NOMO-1 treated with dmso at 0.1 percent for 144 hours (cell line): ENCODE measurements around the gene SYNPO.
A peak's percentile ranks its signal among the peaks of the same experiment; 100 is the strongest.

ENCODE experiments used
- DNase-seq: peaks from one replicate; lab custom pipeline; 2025; ENCODE audit not compliant: unreplicated experiment; lab: John Stamatoyannopoulos, UW

Gene SYNPO, protein sequence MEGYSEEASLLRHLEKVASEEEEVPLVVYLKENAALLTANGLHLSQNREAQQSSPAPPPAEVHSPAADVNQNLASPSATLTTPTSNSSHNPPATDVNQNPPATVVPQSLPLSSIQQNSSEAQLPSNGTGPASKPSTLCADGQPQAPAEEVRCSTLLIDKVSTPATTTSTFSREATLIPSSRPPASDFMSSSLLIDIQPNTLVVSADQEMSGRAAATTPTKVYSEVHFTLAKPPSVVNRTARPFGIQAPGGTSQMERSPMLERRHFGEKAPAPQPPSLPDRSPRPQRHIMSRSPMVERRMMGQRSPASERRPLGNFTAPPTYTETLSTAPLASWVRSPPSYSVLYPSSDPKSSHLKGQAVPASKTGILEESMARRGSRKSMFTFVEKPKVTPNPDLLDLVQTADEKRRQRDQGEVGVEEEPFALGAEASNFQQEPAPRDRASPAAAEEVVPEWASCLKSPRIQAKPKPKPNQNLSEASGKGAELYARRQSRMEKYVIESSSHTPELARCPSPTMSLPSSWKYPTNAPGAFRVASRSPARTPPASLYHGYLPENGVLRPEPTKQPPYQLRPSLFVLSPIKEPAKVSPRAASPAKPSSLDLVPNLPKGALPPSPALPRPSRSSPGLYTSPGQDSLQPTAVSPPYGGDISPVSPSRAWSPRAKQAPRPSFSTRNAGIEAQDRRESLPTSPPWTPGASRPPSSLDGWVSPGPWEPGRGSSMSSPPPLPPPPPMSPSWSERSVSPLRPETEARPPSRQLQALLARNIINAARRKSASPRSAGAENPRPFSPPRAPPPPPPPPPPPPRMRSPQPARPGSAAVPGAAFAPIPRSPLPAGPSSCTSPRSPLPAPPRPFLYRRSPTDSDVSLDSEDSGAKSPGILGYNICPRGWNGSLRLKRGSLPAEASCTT

DNA sequence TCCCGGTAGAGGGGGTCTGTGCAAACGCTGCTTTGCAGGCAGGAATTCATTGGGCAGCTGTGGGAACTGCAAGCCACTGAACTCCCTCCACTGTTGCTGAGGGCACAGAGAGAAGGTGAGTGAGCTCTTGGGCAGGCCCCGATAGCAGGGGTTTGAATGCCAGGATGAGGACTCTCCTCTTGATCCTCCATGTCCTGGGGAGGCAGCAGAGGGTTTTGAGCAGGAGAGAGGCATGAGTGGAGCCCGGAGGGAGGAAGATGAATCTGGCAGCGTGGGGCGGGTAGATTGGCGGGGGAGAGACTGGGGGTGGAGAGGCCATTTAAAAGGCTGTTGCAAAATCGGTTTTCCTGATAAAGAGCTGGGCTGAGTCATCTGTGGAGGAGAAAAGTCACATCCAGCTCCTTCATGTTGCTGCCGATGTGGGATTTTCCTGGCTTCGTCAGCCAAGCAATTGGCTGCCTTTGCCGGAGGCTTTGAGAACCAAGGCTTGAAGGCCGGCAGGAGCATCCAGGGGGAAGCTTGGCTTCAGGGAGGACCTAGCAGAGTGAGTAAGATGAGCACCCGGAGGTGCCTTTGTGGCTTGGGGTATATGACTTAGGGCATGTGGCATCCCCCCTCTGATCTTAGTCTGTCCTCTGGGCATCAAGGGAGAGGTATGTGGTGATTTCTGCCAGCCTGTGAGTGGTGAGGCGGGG, at the start of gene SYNPO:
Gene SYNPO, plus strand, starts transcription at position 350 of the 695 bp plus-strand sequence. CDS start 7,616 bp downstream, outside the sequence.
- DNase-seq = peak; percentile 25

DNA sequence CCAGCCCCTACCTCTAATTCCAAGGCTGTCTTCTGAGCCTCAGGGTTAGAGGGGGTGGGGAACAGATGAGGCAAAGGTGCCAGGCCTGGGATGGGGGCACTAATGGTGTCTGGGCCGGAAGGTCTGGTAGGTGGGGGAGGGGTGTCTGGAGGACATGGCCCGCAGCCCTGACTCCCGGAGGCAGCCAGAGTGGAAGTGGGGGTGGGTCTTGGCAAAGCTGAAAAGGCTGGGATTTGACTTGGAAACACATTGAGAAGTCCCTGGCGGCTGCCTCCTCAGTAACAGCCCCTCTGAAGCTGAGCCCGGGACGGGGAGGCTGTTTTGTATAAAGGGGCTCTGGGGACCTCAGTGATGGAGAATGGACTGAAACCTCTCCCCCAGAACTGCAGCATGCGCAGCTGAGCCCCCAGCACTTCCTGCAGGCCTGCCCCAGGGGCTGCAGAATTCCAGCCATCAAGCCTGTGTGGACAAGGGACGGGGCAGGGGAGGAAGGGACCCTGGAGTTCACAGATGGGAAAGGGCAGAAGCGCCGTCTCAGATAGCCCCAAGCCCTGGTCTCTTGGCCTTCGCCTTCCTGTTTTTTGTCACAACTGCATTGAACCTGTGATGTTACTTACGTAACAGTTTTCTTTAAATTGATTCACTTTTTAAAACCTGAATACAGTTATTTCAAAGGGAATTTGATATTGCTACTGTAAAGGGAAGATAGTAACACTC, 49.3 kb upstream of the SYNPO start:
- DNase-seq = no peak

DNA sequence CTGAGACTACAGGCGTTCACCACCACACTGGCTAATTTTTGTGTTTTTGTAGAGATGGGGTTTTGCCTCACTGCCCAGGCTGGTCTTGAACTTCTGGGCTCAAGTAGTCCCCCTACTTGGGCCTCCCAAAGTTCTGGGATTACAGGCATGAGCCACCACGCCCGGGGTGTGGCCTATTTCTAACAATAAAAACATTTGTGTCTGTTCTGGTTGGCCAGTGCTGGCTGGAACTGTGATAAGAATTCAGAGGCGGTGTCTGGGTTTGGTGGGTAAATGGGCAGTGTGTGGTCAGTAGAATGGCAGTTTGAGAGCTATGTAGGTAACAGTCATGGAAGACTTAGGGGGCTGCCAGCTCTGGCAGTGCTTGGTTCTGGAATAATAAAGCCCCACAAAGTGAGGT, 46.9 kb upstream of the SYNPO start:
- no peak for DNase-seq

DNA sequence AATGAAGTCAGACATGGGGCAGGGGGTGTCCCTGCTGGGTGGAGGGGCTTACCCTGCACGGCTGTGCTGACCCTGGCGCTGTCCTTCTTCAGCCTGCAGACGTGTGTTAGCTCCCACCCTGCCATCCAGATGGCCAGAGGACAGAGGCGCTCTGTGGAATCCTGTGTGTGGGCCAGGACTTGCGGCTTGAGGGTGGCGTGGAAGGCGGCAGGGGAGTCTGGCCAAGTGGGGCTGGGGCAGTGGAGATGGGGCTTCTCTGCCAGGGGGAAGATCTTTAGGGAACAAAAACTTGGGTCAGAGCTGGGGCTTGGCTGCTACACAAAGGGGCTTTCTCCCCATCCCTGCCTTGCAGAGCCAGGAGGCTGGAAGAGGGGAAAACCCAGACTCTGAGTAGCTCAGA, 46.5 kb upstream of the SYNPO start:
- no peak for DNase-seq

DNA sequence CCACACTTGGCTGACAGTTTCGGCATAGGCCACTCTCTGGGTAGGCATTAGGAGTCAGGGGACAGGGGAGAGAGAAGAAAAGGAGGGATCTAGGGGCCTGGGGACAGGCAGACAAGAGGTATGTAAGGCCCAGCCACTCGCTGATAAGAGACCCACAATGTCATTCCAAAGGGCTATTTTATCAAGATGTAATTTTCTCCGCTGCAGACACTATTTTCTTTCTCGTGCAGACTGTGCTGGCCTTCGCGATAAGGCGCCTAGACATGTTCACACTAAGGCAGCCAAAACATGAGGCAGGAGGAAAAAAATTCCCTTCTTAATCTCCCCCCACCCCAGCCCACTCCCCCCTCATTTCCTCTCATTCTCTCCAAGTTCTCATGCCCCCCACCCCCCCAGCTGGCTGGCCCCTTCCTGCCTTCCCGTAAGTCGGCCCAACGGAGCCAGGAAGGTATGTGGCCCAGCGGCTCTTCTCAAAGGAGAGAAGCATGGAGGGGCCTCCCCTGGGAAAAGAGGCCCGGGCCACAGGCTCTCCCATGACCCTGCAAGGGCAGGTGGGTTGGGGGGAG, 44.9 kb upstream of the SYNPO start:
- no peak for DNase-seq

DNA sequence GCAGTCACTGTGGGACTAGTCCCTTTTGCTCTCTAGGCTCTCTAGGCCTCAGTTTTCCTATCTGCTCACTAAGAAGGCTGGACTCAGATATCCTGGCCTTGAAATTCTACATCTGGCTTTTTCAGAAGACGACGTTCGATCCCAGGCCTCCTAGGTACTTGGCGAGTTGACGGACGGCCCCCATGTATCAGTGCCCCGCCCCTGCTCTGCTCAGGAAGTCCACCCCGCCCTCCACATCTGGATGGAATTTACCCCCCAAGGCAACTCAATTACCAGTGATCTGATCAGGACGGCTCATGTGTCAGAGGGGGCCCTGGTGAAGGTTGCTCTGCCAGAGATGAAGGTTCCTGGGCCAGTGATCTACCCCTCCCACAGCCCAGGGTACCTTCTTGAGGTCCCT, 44.1 kb upstream of the SYNPO start:
- no peak for DNase-seq

DNA sequence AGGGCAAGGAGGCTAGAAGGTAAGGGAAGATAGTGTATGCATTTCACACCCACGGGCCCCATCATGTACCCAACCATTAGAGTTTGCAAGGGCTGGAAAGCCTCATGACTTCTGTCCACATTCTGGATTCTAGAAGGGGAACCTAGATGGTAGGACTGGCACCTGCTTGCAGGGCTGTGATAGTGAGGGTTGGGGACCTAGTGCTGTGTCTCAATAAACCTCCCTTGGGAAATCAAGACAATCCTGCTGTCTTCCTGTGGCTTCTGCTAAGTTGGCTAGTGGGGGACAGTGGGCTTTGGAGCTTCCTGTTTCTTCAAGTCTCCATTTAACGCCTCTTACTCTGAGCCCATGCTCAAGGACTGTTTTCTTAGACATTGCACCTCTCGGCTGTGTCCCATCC, 43.6 kb upstream of the SYNPO start:
- DNase-seq = no peak

DNA sequence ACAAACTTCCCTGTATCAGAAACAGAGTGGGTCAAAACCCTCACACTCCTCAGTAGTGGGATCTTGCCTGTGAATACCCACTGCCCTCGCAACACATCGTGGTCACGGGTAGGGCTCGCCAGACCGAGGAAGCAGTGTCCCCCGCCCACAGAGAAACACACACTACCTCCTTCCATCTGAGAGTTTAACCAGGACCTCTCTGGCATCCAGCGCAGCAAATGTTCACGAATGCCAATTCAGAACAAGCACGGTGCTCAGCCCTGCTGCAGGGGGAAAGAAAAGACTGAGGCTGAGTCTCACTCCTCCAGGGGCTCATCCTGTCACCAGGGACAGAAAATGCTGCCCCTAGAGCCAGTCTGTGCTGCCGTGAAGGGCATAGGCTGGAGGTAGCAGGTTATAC, 42.5 kb upstream of the SYNPO start:
- no peak for DNase-seq

DNA sequence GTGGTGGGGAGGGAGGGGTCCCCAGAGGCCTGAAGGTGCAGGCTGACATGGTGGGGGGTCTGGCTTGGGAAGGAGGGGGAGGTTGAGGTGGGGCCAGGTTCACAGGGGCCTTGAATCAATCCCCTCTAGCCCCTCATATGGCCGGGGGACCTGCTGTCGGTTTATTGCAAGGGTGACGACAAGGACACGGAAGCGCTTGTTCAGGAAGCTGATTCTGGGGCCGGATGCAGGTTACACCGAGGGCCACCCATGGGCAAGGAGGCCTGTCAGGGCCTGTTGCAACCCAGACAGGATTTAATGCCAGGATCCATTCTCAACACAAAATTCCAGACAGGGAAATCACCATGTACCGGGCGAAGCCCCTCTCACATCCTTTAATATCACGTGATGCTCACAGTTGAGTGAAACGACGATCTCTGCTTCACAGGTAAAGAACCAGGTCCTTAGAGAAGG, 41.6 kb upstream of the SYNPO start:
- no peak for DNase-seq

DNA sequence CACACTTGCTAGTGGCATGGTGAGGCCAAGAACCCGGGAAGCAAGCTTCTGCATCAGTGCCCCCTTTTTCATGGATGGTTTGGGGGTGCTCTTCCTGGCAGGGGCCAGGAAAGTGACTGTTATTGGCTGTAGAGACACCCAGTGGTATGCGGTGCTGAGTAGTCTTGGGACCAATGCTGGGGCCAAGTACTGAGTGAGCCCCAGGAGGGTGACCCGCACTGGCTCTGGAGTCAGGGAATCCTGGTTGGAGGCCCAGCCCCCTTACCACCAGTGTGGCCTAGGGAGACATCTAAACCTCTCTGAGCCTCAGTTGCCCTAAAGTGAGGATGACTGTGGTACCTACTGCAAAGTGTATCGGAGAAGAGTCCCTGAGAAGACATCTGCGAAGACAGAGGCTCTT, 41.2 kb upstream of the SYNPO start:
- no peak for DNase-seq

DNA sequence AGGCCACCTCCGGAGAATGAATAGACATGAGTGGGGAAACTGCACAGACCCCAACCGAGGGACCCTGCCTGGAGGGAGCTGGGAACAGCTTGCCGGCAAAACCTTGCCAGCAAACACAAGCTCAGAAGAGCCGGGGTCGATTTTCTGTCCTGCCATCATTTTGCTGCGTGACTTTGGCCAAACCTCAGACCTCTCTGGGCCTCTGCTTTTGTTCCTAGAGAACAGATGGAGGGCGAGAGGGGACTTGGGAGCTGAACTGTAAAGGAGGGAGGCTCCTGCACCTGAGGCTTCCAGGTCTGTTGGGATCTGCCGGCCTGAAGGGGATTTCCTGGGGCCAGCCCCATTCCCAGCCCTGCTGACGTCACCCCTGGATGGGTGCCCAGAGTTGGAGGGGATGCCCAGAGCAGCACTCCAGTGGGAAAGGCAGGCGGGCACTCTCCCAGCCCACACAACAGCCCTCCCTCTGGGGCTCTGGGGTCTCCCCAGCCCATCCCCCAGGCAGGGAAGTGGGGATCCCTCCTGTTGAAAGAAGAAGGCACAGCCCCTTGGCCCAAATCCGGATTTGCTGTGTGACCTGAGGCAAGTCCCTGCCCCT, 40.4 kb upstream of the SYNPO start:
- DNase-seq = no peak

DNA sequence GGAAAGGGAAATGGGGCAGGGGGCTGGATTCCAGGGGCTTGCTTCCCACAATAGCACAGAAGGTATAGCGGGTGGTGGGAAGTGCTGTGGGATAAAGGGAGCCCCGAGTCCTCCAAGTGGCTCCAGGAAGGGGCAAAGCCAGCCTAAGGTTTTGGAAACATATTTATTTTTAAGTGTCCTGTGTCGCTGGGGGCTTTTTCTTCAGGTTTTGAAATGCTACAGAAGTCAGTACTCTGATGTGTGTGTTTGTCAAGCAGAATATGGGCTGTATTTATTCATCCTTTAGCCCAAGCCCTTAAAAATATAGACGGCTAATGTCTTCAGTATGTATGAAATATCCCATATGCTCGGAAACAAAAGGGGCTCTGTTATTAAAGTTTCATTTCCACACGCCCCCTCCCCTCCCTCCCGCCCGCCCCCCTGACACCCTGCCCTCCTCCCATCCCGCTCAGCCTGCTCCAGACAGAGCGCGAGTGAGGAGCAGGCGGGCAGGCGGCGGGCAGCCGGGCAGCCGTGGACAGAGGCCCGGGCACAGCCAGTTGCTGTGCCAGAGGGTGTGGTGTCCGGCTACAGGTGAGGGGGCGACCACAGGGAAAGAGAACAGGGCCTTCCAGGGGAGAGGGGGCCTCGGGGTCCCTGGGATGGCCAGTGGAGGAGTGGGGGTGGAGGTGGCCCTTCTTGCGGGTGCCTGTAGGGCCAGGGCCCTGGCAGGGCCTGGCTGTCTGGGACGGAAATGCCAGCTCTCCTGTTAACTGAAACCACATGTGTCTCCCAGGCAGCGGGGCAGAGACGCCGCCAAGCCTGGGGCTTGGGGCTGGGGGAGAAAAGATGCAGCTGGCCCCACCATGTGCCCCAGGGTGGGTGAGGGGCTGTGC, 39.6 kb upstream of the SYNPO start:
- no peak for DNase-seq

DNA sequence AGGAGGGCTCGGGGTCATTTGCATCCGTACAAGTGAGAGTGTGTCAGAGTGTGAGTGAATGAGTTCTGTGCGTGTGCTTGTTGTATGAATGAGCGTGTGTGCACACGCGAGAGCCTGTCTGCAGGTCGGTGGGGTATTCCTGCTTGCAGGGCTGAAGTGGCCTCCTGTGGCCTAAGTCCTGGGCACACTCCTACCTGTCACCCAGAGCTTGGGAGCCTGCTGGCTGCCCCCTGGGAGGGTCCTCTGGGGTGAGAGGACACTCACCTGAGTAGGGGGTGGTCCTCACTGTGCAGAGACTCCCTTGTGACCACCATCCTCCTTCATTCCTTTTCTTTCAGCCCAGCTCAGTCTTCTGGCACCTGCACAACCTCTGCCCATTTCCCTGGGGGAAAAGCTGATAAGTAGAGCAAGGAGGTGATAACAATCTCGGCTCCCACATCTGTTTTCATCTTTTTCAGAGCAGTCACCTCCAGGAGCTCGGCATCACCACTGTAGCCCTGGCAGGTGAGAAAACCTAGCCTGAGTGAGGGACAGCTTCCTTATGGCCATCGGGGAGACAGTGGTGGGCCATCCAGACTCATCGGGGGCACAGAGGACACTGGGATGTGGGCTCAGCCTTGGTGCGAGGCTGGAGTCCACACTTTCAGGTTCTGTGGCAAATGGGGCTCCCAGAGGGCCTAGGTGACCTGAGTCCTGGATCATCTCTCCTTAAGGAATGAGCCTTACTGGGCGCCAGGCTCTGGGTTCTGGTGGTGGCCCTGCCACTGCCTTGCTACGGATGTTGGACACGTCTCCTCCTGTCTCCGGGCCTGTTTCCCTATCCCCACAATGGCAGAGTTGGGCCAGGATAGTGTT, 38.7 kb upstream of the SYNPO start:
- DNase-seq = no peak

DNA sequence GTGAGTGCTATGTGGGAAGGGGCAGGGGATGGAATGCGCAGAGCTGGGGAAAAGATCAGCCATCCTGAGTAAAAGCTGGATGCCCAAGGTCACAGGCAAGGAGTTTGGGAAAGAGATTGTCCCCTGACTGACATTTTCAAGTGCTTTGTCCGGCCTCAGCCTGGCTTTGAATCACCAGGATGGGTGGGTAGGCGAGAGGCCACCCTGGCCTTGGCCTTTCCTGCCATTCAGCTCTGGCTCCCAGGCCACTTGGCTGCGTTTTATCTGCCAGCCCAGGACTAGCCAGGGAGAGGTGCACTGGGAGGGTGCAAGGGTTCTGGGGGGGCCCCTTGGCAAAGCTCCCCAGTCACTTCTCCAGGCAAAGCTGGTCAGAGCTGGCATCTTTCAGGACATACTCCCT, 37.4 kb upstream of the SYNPO start:
- DNase-seq = no peak

DNA sequence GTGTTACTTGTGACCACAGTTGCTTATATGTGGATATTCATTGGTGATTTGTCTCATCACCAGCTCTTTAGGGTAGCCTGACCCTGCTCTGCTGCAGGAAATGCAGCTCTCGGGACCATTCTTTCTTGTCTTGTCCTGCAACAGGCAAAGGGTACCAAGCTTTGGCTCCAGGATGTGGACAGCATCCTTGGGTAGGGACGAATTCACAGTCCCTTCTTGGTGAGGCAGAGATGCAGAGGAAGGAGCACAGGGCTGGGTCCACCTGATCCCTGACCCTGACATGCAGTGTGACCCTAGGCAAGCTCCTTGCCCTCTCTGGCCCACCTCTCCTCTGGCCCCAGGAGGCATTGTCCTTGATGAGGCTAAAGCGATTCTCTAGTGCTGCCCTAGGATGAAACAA, 37.0 kb upstream of the SYNPO start:
- no peak for DNase-seq

DNA sequence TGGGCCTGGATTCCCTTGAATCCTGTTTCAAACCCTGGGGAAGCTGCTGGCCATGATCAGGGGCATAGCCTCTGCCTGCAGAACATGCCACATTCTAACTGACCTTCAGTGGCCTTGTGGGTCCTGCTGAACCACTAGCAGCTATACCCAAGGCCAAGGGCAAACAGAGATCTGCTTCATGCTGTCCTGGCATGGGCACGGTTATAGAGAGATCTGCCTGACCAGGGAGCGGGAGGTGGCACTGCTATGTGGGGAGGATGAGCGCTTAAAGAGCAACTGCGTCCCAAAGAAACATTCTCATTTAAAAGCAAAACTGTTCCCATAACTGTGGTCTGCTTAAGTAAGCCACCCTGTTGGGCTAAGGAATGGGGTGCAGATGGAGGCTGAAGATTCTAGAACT, 36.5 kb upstream of the SYNPO start:
- DNase-seq = no peak

DNA sequence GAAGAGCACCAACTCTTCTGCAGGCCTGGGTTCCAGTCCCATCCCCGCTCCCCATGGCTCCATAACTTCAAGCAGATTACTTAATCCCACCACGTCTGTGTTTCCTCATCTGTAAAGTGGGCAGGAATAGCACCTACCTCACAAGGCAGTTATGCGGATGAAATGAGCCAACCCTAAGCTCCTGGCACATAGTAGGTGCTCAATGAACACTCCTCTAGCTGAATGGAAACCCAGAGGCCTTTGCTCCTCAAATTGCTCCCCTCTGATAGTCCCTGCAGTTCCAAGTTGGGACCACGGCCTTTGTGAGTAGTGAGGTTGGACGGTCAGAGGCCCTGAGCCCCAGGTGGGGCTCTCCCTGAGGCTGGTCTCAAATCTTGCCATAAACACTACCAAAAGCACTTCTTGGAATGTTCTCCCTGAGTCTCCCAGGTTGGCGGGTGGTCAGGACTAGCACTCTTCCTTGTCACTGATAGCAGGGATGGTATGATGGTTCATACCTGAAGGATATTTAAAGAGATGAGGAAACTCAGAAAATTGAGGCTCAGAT, 35.5 kb upstream of the SYNPO start:
- no peak for DNase-seq

DNA sequence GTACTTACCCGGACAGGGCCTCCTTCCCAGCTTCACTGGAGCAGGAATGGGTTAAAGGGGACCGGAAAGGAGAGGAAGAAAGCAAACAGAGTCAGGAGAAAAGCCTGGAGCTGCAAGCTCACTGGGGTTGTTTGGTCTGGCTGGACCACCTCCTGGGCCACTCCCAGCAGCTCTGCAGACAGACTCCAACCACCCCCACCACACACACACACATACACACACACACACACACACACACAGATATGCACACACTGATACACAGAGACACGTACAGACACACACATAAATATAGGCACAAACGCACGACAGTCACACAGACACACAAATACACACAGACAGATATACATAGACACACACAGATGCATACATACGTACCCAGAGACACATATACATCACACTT, 34.9 kb upstream of the SYNPO start:
- DNase-seq = no peak
